ENCODE measurements around the gene ELP5.

The ELP5 gene

GRCh38 chr17:7219229-7219811 is 32.7 kb upstream of the ELP5 start:
- DNase-seq, result no peak

GRCh38 chr17:7219812-7220592 is 32.0 kb upstream of the ELP5 start, which contains the start of the genes ACADVL and DLG4:
ACADVL (plus strand) TSS chr17:7219938; CDS start chr17:7219985, 47 bp downstream.
DLG4 (minus strand) TSS chr17:7219836.
- DNase-seq, result peak; percentile 72 to 78

DNA sequence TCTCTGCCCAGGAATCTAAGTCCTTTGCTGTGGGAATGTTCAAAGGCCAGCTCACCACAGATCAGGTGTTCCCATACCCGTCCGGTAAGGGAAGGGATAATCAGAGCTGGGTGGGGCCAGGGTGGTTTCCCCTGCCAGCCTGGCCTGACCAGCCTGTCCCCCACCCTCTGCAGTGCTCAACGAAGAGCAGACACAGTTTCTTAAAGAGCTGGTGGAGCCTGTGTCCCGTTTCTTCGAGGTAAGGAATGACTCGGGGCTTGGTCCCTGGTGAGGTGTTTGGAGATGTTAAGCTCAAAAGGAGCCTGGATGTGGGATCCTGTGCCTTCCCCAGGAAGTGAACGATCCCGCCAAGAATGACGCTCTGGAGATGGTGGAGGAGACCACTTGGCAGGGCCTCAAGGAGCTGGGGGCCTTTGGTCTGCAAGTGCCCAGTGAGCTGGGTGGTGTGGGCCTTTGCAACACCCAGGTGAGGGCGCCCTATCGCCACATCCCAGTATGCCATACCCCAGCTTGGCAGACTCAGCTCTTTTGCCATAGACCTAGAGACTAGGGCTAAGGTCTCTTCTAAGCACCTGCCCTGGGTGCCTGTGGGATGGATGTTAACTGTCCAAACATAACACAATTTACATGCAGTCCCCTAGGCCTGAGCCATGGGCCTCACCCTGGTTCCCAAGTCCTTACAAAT is 31.3 kb upstream of the ELP5 start:
- peak; percentile 60 to 67 for DNase-seq

GRCh38 chr17:7221278-7222092 is 30.5 kb upstream of the ELP5 start:
- DNase-seq, result no peak

- no peak for DNase-seq
Measured at GRCh38 chr17:7222093-7222971, 29.7 kb upstream of the ELP5 start.

DNA sequence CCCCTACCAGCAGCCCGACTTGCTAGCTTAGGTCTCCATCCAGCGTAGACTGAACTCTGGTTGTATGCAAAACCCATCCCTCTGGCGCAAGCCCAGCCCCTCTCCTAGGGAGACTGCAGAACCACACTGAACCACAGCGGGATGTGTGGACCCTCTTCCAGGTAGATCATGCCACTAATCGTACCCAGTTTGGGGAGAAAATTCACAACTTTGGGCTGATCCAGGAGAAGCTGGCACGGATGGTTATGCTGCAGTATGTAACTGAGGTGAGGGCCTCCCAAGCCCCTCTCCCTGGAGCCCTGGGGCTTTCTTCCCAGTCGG is 29.1 kb upstream of the ELP5 start:
- no peak for DNase-seq

DNA sequence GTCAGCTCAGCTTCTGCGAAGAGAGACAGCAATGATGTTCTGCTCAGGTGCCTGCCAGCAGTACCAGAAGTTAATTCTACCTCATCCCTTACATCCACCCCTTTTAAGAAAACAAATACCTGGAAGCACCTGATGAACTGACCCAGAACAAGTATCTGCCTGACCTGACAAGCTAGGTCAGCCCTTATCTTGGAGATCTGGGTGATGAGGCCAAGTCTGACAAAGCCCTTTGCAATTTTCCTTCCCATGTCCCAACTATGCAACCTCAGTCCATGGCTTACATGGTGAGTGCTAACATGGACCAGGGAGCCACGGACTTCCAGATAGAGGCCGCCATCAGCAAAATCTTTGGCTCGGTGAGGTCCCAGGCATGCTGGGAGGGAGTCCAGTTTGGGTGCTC is 28.6 kb upstream of the ELP5 start:
- DNase-seq, result no peak

GRCh38 chr17:7224110-7224509 is 27.9 kb upstream of the ELP5 start:
- DNase-seq, result no peak

DNA sequence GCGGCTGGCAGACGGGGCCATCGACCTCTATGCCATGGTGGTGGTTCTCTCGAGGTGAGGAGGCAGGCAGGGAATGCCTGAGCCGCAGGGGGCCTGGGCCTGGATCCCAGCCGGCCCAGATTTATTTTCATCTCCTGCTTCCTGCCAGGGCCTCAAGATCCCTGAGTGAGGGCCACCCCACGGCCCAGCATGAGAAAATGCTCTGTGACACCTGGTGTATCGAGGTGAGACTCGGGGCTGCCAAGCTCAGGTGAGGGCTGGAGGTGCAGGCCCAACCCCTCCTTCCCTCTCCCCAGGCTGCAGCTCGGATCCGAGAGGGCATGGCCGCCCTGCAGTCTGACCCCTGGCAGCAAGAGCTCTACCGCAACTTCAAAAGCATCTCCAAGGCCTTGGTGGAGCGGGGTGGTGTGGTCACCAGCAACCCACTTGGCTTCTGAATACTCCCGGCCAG is 27.3 kb upstream of the ELP5 start:
- DNase-seq, result no peak

DNA sequence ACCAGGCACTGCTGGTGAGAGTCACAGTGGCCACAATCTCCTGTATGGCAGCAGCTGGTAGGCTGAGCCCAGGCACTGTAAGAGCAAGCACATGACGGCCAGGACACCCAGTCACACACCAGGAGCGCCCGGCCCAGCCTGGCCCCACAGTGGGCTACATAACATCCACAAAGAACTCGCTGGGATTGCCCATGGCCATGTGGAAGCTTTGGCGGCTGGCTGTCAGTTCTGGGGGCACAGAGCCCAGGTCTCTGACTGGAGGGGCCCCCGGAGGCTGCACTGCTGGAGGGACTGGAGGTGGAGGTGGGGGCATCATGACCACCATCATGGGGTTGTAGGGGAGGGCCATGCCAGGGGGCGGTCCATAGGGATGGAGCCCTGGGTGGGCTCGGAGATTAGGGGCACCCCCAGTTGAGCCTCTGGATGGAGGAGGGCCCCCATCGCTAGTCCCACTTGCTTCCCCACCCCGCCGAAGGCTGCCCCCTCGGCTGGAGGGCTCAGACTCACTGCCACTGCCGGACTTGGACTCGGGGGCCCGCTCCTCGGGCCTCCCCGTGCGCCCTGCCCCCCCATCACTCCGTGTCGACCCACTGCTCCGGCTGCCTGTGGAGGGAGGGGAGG is 26.2 kb upstream of the ELP5 start:
- no peak for DNase-seq

DNA sequence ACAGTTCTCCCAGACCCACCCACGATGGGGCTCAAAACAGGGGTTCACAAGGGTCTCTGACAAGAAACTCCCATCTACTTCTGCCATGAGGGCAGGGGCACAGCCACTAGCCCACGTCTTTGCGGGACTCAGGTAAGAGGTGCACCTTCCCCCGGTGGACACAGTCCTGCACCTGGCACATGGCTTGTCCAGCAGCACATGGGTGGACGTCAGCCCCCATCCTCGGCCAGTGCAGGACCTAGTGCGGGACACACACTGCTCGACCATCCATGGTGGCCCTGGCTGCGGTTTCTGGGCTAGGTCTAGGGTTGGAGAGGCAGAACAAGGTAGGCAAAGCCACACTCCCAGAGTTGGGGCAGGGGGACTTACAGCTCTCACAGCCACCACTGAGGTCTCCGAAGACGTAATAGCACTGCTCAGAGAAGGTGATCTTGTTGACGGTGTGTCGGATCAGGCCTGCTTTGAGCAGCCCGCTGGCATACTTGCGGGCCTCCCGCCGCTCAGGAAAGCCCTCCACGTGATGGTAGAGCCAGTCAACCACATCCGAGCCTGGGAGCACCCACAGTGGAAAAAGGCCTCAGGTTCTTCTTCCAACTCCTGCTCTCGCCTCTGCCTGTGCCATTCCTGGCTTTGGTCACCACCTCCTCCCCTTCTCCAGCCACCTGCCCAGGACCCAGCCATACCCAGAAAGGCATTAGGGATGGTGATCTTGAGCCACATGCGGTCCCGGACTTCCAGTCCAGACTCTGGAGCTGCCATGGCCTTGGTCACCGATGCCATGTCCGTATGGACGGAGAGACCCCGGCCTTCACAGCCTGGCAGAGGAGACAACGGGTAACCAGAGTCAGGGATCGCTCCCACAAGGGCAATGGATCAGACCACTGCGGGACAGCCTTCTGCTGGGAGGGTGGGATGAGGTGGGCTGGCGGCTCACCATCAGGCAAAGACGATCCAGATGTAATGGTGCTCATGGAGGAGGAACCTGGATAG is 25.0 kb upstream of the ELP5 start:
- no peak for DNase-seq

DNA sequence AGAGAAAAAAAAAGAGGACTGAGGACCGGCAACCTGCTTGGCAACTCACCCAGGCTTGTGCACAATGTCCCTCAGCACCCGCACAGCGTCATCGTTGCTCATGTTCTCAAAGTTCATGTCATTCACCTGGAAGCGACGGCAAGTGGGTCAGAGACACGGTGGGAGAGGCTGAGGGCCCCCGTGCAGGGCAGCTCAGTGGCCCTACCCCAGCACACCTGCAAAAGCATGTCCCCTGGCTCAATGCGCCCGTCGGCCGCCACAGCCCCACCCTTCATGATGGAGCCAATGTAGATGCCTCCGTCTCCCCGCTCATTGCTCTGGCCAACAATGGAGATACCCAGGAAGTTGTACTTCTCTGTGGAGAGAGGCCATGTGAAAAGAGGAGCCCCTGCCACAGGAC is 23.1 kb upstream of the ELP5 start:
- no peak for DNase-seq

- DNase-seq, result no peak
Measured at GRCh38 chr17:7229504-7229903, 22.5 kb upstream of the ELP5 start.

DNA sequence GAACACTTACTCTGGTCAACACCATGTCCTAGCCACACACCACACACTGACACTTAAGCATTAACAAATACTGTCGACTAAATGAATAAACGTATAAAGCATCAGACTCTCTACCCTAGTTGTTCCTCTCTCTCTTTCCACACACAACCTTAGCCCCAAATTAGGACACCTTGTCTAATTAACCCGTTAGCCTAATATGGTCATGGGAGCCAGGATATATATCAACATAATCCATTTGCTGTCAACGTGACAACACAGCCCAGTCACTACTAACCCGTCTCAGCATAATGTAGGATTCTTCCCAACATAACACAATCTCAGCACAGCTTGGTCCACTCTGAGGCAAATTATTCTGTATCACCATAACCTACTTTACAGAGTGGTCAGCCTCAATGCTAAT is 19.9 kb upstream of the ELP5 start:
- no peak for DNase-seq

- no peak for DNase-seq
Measured at GRCh38 chr17:7233701-7234082, 18.3 kb upstream of the ELP5 start.

- peak; percentile 93 to 96 for DNase-seq
Measured at GRCh38 chr17:7234083-7234951, 17.7 kb upstream of the ELP5 start, which contains the start of gene DVL2. DVL2 (minus strand) TSS chr17:7234517; CDS start chr17:7234262, 255 bp downstream.

DNA sequence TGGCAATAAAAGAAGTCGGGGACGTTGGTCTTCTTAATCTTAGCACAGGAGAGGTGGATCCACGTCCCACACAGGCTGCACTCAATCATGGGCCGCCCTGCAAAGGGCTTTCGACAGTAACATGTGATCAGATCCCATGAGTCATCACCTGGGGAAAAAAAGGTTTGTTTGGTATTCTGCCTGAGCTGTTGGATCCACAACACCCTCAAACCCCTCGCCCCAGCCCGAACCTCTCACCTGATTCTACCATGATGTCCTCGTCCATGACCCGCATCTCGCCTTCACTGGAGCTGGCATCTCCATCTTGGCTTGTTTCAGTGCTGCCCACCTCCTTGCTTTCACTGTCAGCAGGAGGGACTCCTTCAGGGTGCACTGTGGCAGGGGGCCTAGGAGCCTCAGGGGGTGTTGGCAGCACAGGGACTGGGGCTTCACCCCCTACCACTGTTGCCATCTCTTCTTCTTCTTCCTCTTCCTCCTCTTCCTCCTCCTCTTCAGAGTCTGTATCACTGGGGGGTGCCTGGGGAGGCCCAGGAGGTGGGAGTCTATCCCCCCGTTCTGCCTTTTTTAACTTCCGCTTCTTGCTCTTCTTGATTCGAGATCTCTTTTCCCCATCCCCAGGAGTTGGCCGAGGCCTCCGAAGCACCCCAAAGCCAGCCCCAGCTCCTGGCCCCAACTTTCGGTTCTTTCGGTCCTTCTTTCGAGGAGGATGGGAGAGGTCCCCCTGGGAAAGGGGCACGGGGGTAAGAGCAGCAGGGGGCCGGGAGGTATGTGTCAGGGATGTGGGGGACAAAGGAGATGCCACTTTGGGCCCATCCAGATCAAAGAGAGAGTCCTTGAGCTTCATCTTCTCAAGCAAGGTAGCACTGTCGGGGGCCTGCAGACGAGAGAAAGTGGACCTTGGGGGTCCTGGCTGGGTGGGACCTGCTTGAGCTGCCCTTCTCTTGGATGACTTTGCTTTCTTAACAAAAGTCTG is 16.0 kb upstream of the ELP5 start:
- peak in 1 of 2 donors; percentile 22 for DNase-seq

DNA sequence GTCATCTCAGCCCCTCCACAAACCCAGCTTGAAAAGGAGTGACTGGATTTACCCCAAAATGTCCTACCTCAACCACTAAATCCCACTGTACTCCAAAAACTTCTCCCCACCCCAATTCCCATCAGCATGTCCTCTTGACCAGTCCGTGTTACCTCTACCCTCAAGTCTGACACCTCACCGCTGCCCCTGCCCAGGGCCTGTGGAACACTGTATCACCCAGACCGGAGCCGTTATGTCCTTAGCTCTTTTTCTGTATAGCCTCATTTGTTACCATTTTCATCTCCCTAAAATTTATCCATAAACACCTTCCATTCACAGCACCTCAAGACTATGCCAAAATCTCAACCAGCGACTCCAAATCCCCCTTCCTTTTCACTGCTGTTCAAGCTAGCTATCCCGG is 15.2 kb upstream of the ELP5 start:
- no peak for DNase-seq
